Measurements from ENCODE around the gene FSTL4. TPM values are rescaled to one million over a fixed set of nuclear protein-coding genes. Genes with fewer than 3 reads are reported as not detected.

Gene FSTL4
- polyA plus RNA-seq, 1 of the 3 experiments (the other 2 are of a cell fraction): not detected

DNA sequence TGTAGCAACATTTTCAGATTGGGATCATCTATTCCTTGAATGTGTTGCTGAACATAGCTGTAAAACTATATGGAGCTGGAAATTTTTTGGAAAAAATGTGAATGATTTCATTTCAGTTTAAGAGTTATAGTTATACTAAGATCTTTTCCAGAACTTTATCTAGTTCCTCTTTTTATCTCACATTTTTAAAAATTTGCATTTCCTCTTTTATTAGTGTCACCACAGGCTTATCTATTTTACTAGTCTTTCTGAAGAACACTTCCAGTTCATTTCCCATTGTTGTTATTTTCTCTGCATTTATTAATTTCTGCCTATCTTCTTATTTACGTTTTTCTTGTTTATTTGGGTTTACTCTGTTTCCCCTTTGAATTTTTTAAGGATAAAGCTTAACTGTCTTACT is 46.0 kb upstream of the FSTL4 start:
- POLR2A ChIA-PET: no interaction called here
- TF ChIP-seq JUND (IDR thresholded peaks at IDR 0.05) (no peak), CHD2 (IDR thresholded peaks at IDR 0.05; ENCODE audit: low read length, partially characterized antibody) (no peak), RFX5 (IDR thresholded peaks at IDR 0.05; ENCODE audit: low read length) (no peak), EZH2phosphoT487 (IDR thresholded peaks at IDR 0.05; ENCODE audit: borderline replicate concordance, low read depth) (no peak), FOXJ3 (CRISPR knock-in tag; IDR thresholded peaks at IDR 0.05) (no peak), ELF1 (IDR thresholded peaks at IDR 0.05) (no peak), GABPA (IDR thresholded peaks at IDR 0.05; ENCODE audit: low read depth) (no peak), RCOR1 (IDR thresholded peaks at IDR 0.05; ENCODE audit: low read length) (no peak), SMC3 (IDR thresholded peaks at IDR 0.05; ENCODE audit: low read depth, low read length) (no peak), REST (IDR thresholded peaks at IDR 0.05; ENCODE audit: low read depth, low read length) (no peak), TCF12 (IDR thresholded peaks at IDR 0.05) (no peak), GATA2 (CRISPR knock-in tag; IDR thresholded peaks at IDR 0.05) (no peak), NFIC (IDR thresholded peaks at IDR 0.05; ENCODE audit: borderline replicate concordance) (no peak), EP300 (IDR thresholded peaks at IDR 0.05; ENCODE audit: borderline replicate concordance in 1 of 2, low read depth in 1 of 2, low read length in 1 of 2) (no peak), NRF1 (IDR thresholded peaks at IDR 0.05; ENCODE audit: low read depth, low read length) (no peak), ZBTB33 (IDR thresholded peaks at IDR 0.05; ENCODE audit: borderline replicate concordance, low read depth) (no peak)
- TF ChIP-seq, protein P1, sequence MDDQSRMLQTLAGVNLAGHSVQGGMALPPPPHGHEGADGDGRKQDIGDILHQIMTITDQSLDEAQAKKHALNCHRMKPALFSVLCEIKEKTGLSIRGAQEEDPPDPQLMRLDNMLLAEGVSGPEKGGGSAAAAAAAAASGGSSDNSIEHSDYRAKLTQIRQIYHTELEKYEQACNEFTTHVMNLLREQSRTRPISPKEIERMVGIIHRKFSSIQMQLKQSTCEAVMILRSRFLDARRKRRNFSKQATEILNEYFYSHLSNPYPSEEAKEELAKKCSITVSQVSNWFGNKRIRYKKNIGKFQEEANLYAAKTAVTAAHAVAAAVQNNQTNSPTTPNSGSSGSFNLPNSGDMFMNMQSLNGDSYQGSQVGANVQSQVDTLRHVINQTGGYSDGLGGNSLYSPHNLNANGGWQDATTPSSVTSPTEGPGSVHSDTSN (IDR thresholded peaks at IDR 0.05): no peak
- TF ChIP-seq, protein P2, sequence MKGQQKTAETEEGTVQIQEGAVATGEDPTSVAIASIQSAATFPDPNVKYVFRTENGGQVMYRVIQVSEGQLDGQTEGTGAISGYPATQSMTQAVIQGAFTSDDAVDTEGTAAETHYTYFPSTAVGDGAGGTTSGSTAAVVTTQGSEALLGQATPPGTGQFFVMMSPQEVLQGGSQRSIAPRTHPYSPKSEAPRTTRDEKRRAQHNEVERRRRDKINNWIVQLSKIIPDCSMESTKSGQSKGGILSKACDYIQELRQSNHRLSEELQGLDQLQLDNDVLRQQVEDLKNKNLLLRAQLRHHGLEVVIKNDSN (IDR thresholded peaks at IDR 0.05; ENCODE audit: borderline replicate concordance, low read depth): no peak
- H3K9me3 ChIP-seq: no peaks in the 10 kb centered on the region
- H3K4me1 ChIP-seq (ENCODE audit: control insufficient read depth in 1 of 2, insufficient read depth in 2 of 2, low read depth in 1 of 2, low read length in 1 of 2): no peaks in the 10 kb centered on the region
- DNase-seq: no peak
- CTCF ChIA-PET: interaction anchor here (2.2 kb wide), 1 partner anchor 10 kb away, joined by 6 read pairs; no protein-coding TSS in a partner anchor
- no peaks in the 10 kb centered on the region for H3K27me3 ChIP-seq (ENCODE audit: insufficient read depth)
- no peaks in the 10 kb centered on the region for H4K20me1 ChIP-seq (ENCODE audit: insufficient read depth)
- H3K4me2 ChIP-seq: no peak overlapping the region
- no peaks in the 10 kb centered on the region for H3K36me3 ChIP-seq (replicated peaks in 1 of 2; ENCODE audit: control insufficient read depth in 1 of 2, insufficient read depth in 2 of 2, low read length in 1 of 2)
- H3F3A ChIP-seq (replicated peaks; ENCODE audit: insufficient read depth): no peaks in the 10 kb centered on the region
- WGBS (ENCODE audit: low lambda C conversion rate): 13% methylated on average over 1 of the region's 1 CpG
- H3K9me2 ChIP-seq: no peaks in the 10 kb centered on the region
- no peak overlapping the region for H3K9ac ChIP-seq
- H3K79me2 ChIP-seq (ENCODE audit: insufficient read depth): no peaks in the 10 kb centered on the region
- no peak overlapping the region for H2AFZ ChIP-seq (ENCODE audit: low read depth)
- H3K27ac ChIP-seq (ENCODE audit: low read depth in 2 of 2, low read length in 1 of 2): no peak overlapping the region
- no peak overlapping the region for H3K4me3 ChIP-seq (ENCODE audit: low read depth in 2 of 2, low read length in 1 of 2)

All from SK-N-SH (cell line).